Osteoblast (primary cell): ENCODE results near the gene KRT2. TPM values are rescaled to one million over a fixed set of nuclear protein-coding genes. Genes with fewer than 3 reads are reported as not detected.
A peak's percentile ranks its signal among the peaks of the same experiment; 100 is the strongest.

Experiments used
- DNase-seq: peaks from one replicate; pipeline ENCODE4 v3.0.0; 2011; ENCODE audit warnings: low spot score, mixed read lengths; ENCODE audit not compliant: insufficient read length; ENCODE audit errors: missing footprints
- H2AFZ ChIP-seq: 2 replicates; pipeline ENCODE4 v1.6.0; 2011; ENCODE audit warnings: mild to moderate bottlenecking, low read length
- H3K27ac ChIP-seq: 2 replicates; pipeline ENCODE4 v1.5.1; 2011; ENCODE audit warnings: mild to moderate bottlenecking, low read depth, low read length, moderate library complexity
- H3K27me3 ChIP-seq: 2 replicates; pipeline ENCODE4 v1.6.0; 2012; ENCODE audit warnings: mild to moderate bottlenecking, control low read depth, inconsistent platforms, low read length, moderate library complexity; ENCODE audit not compliant: insufficient read depth
- H3K36me3 ChIP-seq: 2 replicates; pipeline ENCODE4 v1.5.1; 2011; ENCODE audit warnings: mild to moderate bottlenecking, low read length, control low read depth, moderate library complexity; ENCODE audit not compliant: insufficient read depth
- H3K4me1 ChIP-seq: 2 replicates; pipeline ENCODE4 v1.5.1; 2011; ENCODE audit warnings: mild to moderate bottlenecking, low read length, control low read depth, moderate library complexity; ENCODE audit not compliant: insufficient read depth
- H3K4me2 ChIP-seq: 2 replicates; pipeline ENCODE4 v1.6.0; 2011; ENCODE audit warnings: mild to moderate bottlenecking, low read length; ENCODE audit not compliant: insufficient read depth
- H3K4me3 ChIP-seq: fragments of 200-600 bp; sonication (generic); 3 replicates; pipeline ENCODE4 v1.5.1; 2012; ENCODE audit warnings: mild to moderate bottlenecking, low read length, inconsistent platforms; ENCODE audit not compliant: insufficient read depth
- H3K79me2 ChIP-seq: 2 replicates; pipeline ENCODE4 v1.6.0; 2012; ENCODE audit warnings: mild to moderate bottlenecking, low read length, control low read depth, inconsistent platforms; ENCODE audit not compliant: insufficient read depth
- H3K9me3 ChIP-seq: 2 replicates; pipeline ENCODE4 v1.5.1; 2011; ENCODE audit warnings: low read depth, low read length, control low read depth
- H4K20me1 ChIP-seq: 2 replicates; pipeline ENCODE4 v1.6.0; 2012; ENCODE audit warnings: mild to moderate bottlenecking, low read length, control low read depth; ENCODE audit not compliant: insufficient read depth
- CTCF ChIP-seq: IDR thresholded peaks from 2 replicates; pipeline ENCODE4 v1.5.1; 2011; ENCODE audit warnings: mild to moderate bottlenecking, low read depth, low read length, moderate library complexity; ENCODE audit errors: extremely low read depth
- total RNA-seq: library from RNA; depleted of rRNA; stranded (reverse); fragments of >200 nt; gene quantifications from 2 replicates; pipeline ENCODE4 v1.2.3, GENCODE V29; 2012

Gene KRT2
- total RNA-seq, 1 donor: not detected

DNA sequence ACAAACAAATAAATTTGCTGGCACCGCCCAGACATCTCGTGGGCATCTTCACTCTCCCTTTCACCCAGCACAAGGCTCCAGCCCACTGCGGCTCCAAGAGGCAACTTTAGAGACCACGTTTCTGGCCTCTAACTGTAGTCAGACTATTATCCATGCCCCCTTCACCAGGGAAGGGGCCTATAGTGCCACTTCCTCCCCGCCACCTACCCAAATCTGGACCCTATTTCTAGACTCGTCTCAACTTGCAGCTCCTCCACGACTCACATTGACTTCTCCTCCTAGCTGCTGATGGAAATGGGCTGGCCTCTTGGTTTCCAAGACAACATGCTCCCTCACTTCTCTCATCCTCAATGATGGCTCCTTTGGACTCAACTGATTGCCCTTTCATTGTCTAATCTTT, 15.9 kb upstream of the KRT2 start:
- DNase-seq: no peak

DNA sequence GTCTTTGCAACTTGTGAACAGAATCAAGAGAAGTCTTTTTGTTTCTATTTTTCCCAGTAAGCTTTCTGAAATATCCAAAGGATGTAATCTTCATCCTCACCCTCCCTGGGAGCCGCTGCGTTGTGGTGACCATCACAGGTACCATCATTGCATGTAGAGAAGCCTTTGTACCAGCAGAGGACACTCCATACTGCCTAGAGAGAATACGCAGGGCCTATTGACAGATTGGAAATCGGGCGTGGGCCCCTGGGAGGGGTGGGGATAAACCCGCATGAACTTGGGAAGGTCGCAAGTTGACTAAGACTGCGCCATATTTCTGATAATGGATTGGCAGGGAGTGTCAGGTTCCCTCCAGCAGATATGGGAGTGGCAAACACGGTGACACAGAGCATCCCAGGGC, 15.5 kb upstream of the KRT2 start:
- H2AFZ ChIP-seq: no peak overlapping the region
- no peaks in the 10 kb centered on the region for H3K4me1 ChIP-seq
- TF ChIP-seq CTCF: peak; percentile 25
- no peaks in the 10 kb centered on the region for H3K79me2 ChIP-seq
- no peak overlapping the region for H3K4me3 ChIP-seq
- no peaks in the 10 kb centered on the region for H3K9me3 ChIP-seq
- peaks cover 39% of the 10 kb centered on the region for H3K27me3 ChIP-seq
- H3K36me3 ChIP-seq: no peaks in the 10 kb centered on the region
- H3K27ac ChIP-seq: no peak overlapping the region
- H3K4me2 ChIP-seq: no peak overlapping the region
- DNase-seq: no peak
- H4K20me1 ChIP-seq: no peaks in the 10 kb centered on the region

More for the DNA sequence above, 15.9 kb upstream of the KRT2 start:
- Histone ChIP-seq H3K79me2 (no peaks in the 10 kb centered on the region), H3K4me2 (no peak overlapping the region), H2AFZ (no peak overlapping the region), H3K27ac (no peak overlapping the region), H4K20me1 (no peaks in the 10 kb centered on the region), H3K4me3 (no peak overlapping the region), H3K4me1 (no peaks in the 10 kb centered on the region), H3K27me3 (peaks cover 38% of the 10 kb centered on the region), H3K9me3 (no peaks in the 10 kb centered on the region), H3K36me3 (no peaks in the 10 kb centered on the region)
- no peak for TF ChIP-seq CTCF

DNA sequence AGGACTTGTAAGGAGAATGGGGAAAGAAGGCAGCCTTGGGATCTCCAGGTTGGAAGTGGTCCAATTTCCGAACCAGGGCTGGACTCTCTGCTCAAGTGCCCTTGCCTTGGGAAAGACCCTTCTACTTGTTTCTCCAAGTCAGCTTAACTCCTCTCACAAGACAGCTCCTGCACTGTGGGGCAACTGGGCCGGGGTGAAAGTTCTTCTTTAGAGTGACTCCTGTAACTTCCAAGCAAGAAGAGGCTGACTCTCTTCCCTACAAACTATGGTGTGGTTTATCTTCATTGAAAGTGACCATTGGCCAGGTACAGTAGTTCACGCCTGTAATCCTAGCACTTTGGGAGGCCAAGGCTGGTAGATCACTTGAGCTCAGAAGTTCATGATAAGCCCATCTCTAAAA, 14.5 kb upstream of the KRT2 start:
- Histone ChIP-seq H3K27ac (no peak overlapping the region), H4K20me1 (no peaks in the 10 kb centered on the region), H3K36me3 (no peaks in the 10 kb centered on the region), H3K4me2 (no peak overlapping the region), H3K9me3 (no peaks in the 10 kb centered on the region), H2AFZ (no peak overlapping the region), H3K27me3 (peaks cover 38% of the 10 kb centered on the region), H3K4me1 (no peaks in the 10 kb centered on the region), H3K79me2 (no peaks in the 10 kb centered on the region), H3K4me3 (no peak overlapping the region)
- no peak for TF ChIP-seq CTCF
- no peak for DNase-seq

- no peak for TF ChIP-seq CTCF
- Histone ChIP-seq H4K20me1 (no peaks in the 10 kb centered on the region), H3K9me3 (no peaks in the 10 kb centered on the region), H3K4me2 (no peak overlapping the region), H3K4me3 (no peak overlapping the region), H3K27me3 (peaks cover 50% of the 10 kb centered on the region), H3K79me2 (no peaks in the 10 kb centered on the region), H3K27ac (no peak overlapping the region), H3K4me1 (no peaks in the 10 kb centered on the region), H3K36me3 (no peaks in the 10 kb centered on the region), H2AFZ (no peak overlapping the region)
- no peak for DNase-seq
These were observed 11.4 kb upstream of the KRT2 start for GRCh38 chr12:52663420-52663819.
